Measurements from ENCODE around the gene ASH1L.
"Not testable (repeated sequence)": the region's sequence is repeated elsewhere in the genome, so short reads cannot be mapped to it uniquely, and the experiment has no call there.

DNA sequence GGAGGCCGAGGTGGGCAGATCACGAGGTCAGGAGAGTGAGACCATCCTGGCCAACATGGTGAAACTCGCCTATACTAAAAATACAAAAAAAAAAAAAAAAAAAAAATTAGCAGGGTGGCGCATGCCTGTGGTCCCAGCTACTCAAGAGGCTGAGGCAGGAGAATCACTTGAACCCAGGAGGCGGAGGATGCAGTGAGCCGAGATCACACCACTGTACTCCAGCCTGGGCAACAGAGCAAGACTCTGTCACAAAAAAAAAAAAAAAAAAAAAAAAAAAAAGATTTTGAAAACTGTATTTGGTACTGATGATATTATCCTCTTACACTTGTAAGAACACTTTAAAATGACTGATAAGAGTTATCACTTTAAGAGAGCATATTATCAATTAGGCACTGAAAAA, 74.2 kb downstream of the ASH1L start:
- TF ChIP-seq, protein P1, sequence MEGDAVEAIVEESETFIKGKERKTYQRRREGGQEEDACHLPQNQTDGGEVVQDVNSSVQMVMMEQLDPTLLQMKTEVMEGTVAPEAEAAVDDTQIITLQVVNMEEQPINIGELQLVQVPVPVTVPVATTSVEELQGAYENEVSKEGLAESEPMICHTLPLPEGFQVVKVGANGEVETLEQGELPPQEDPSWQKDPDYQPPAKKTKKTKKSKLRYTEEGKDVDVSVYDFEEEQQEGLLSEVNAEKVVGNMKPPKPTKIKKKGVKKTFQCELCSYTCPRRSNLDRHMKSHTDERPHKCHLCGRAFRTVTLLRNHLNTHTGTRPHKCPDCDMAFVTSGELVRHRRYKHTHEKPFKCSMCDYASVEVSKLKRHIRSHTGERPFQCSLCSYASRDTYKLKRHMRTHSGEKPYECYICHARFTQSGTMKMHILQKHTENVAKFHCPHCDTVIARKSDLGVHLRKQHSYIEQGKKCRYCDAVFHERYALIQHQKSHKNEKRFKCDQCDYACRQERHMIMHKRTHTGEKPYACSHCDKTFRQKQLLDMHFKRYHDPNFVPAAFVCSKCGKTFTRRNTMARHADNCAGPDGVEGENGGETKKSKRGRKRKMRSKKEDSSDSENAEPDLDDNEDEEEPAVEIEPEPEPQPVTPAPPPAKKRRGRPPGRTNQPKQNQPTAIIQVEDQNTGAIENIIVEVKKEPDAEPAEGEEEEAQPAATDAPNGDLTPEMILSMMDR (IDR thresholded peaks at IDR 0.05), result not testable (repeated sequence)
- not testable (repeated sequence) for TF ChIP-seq POLR2AphosphoS5 (IDR thresholded peaks at IDR 0.05); EP300 (IDR thresholded peaks at IDR 0.05); POLR2A (IDR thresholded peaks at IDR 0.05; ENCODE audit: low read depth)
